SU-DHL-6 (cell line): ENCODE measurements around the gene CDC16.

ENCODE experiments used
- H2AFZ ChIP-seq: fragments of 200-600 bp; sonication (generic); 2 replicates; pipeline ENCODE4 v1.6.1; 2014; ENCODE audit warnings: low read depth, mild to moderate bottlenecking, moderate library complexity, mixed read lengths, antibody characterized with exemption, low read length; ENCODE audit not compliant: severe bottlenecking
- H3F3A ChIP-seq: fragments of 200-600 bp; shearing (Covaris generic); 2 replicates; pipeline ENCODE4 v1.6.0; 2016; ENCODE audit warnings: antibody characterized with exemption, mild to moderate bottlenecking; ENCODE audit not compliant: insufficient read depth
- H3K27ac ChIP-seq: fragments of 200-600 bp; sonication (generic); 2 replicates; pipeline ENCODE4 v1.5.1; 2016; ENCODE audit warnings: low read depth, mild to moderate bottlenecking, low read length, moderate library complexity, mixed read lengths
- H3K27me3 ChIP-seq: fragments of 200-600 bp; sonication (generic), shearing (Covaris generic); 2 replicates; pipeline ENCODE4 v1.6.0; 2014; ENCODE audit warnings: mild to moderate bottlenecking, low read length
- H3K36me3 ChIP-seq: fragments of 200-600 bp; sonication (generic); 2 replicates; pipeline ENCODE4 v1.6.1; 2014; ENCODE audit warnings: mild to moderate bottlenecking, low read length, mixed read lengths
- H3K4me2 ChIP-seq: fragments of 300-600, 200-600 bp; shearing (Covaris generic), sonication (generic); 2 replicates; pipeline ENCODE4 v1.6.0; 2014; ENCODE audit warnings: low read length, low read depth, mild to moderate bottlenecking; ENCODE audit not compliant: poor library complexity, severe bottlenecking
- H3K4me3 ChIP-seq: fragments of 200-600 bp; sonication (generic); 2 replicates; pipeline ENCODE4 v1.5.1; 2014; ENCODE audit warnings: antibody characterized with exemption, low read length, mild to moderate bottlenecking, mixed read lengths; ENCODE audit not compliant: insufficient read depth, poor library complexity, severe bottlenecking
- H3K79me2 ChIP-seq: fragments of 200-600 bp; sonication (generic); 2 replicates; pipeline ENCODE4 v1.6.1; 2014; ENCODE audit warnings: mild to moderate bottlenecking, low read length, moderate library complexity; ENCODE audit not compliant: insufficient read depth
- H3K9ac ChIP-seq: fragments of 200-600 bp; sonication (generic); 2 replicates; pipeline ENCODE4 v1.7.0; 2014; ENCODE audit warnings: mild to moderate bottlenecking, low read length
- H3K9me2 ChIP-seq: fragments of 200-600 bp; sonication (generic); replicated peaks from 2 replicates; pipeline ENCODE4 v1.6.1; 2014; ENCODE audit warnings: low read length; ENCODE audit not compliant: insufficient read depth
- H3K9me3 ChIP-seq: fragments of 200-600 bp; sonication (generic); 2 replicates; pipeline ENCODE4 v1.6.1; 2014; ENCODE audit warnings: low read length, mixed read lengths; ENCODE audit not compliant: insufficient read depth
- H4K20me1 ChIP-seq: fragments of 200-600 bp; sonication (generic); 2 replicates; pipeline ENCODE4 v1.6.1; 2014; ENCODE audit warnings: low read depth, mild to moderate bottlenecking, antibody characterized with exemption, low read length, moderate library complexity, mixed read lengths
- CTCF ChIP-seq: fragments of 200-600 bp; sonication (generic); IDR thresholded peaks from one replicate; pipeline ENCODE4 v1.5.1; 2017; ENCODE audit warnings: antibody characterized with exemption, mild to moderate bottlenecking, low read length, moderate library complexity; ENCODE audit not compliant: insufficient read depth, poor library complexity, severe bottlenecking
- EZH2phosphoT487 ChIP-seq: fragments of 200-600 bp; sonication (generic), shearing (Covaris generic); conservative IDR thresholded peaks from 2 replicates; pipeline ENCODE4 v1.6.1; 2018; ENCODE audit warnings: mild to moderate bottlenecking, antibody characterized with exemption, low read length, moderate library complexity, mixed read lengths

Gene CDC16

GRCh38 chr13:114279758-114280355 is 45.2 kb downstream of the CDC16 start:
- Histone ChIP-seq H3K27me3 (no peaks in the 10 kb centered on the region), H3F3A (peaks cover 36% of the 10 kb centered on the region), H3K27ac (peak overlapping the region; percentile 93), H2AFZ (peak overlapping the region; percentile 14), H3K9me2 (no peaks in the 10 kb centered on the region), H3K4me3 (peak overlapping the region; percentile 76), H3K9me3 (no peaks in the 10 kb centered on the region), H3K79me2 (peaks cover 28% of the 10 kb centered on the region), H3K4me2 (peak overlapping the region; percentile 81), H3K9ac (peak overlapping the region; percentile 85), H4K20me1 (no peaks in the 10 kb centered on the region), H3K36me3 (no peaks in the 10 kb centered on the region)
- TF ChIP-seq CTCF (no peak), EZH2phosphoT487 (no peak)

- Histone ChIP-seq H3K27ac (peak within 1 kb of the TSS; percentile 93), H3K4me3 (peak within 1 kb of the TSS; percentile 93), H4K20me1 (no peaks in the 10 kb centered on the region), H3K4me2 (peak within 1 kb of the TSS; percentile 96), H3F3A (peaks cover 36% of the 10 kb centered on the region), H3K9me2 (no peaks in the 10 kb centered on the region), H3K36me3 (peaks cover 13% of the 10 kb centered on the region), H2AFZ (peak within 1 kb of the TSS; percentile 81), H3K27me3 (no peaks in the 10 kb centered on the region), H3K79me2 (peaks cover 35% of the 10 kb centered on the region), H3K9me3 (no peaks in the 10 kb centered on the region), H3K9ac (peak within 1 kb of the TSS; percentile 85)
- TF ChIP-seq CTCF: no peak
- TF ChIP-seq EZH2phosphoT487: no peak
Measured at GRCh38 chr13:114281351-114282040, 46.8 kb downstream of the CDC16 start, which contains the start of gene UPF3A. Gene UPF3A (plus strand): TSS chr13:114281601. CDS start chr13:114281640, 39 bp downstream.

- Histone ChIP-seq H3K79me2 (peaks cover 35% of the 10 kb centered on the region), H3K9me2 (no peaks in the 10 kb centered on the region), H3F3A (peaks cover 36% of the 10 kb centered on the region), H3K9me3 (no peaks in the 10 kb centered on the region), H3K27me3 (no peaks in the 10 kb centered on the region), H2AFZ (peak overlapping the region; percentile 27), H3K9ac (peak overlapping the region; percentile 85), H3K4me3 (peak overlapping the region; percentile 93), H3K27ac (peak overlapping the region; percentile 93), H3K4me2 (peak overlapping the region; percentile 96), H3K36me3 (peaks cover 18% of the 10 kb centered on the region), H4K20me1 (no peaks in the 10 kb centered on the region)
- no peak for TF ChIP-seq EZH2phosphoT487
Measured at GRCh38 chr13:114282041-114282670, 47.5 kb downstream of the CDC16 start.
